Measurements from ENCODE around the gene FAM171A1.

GRCh38 chr10:15300697-15301096, 70.4 kb downstream of the FAM171A1 start:
- no peak for TF ChIP-seq CTCF (IDR thresholded peaks at IDR 0.05)
- TF ChIP-seq POLR2A (IDR thresholded peaks at IDR 0.05), result no peak

All from body of pancreas (tissue), 4 donors.